H1 (cell line): ENCODE results near the gene GMIP. TPM values are rescaled to one million over a fixed set of nuclear protein-coding genes. Genes with fewer than 3 reads are reported as not detected.

Experiments used
- ASH2L ChIP-seq: fragments of 200-600, 300-600 bp; sonication (generic); IDR thresholded peaks from one replicate; pipeline ENCODE4 v1.7.1; 2017; ENCODE audit warnings: low read length
- ATF3 ChIP-seq: IDR thresholded peaks from 2 replicates; pipeline ENCODE4 v1.6.1; 2011; ENCODE audit warnings: low read depth, mild to moderate bottlenecking, low read length; ENCODE audit not compliant: insufficient read depth
- CHD7 ChIP-seq: fragments of 300-600 bp; sonication (generic); IDR thresholded peaks from 2 replicates; pipeline ENCODE4 v1.7.1; 2012; ENCODE audit warnings: low read length, moderate library complexity, mild to moderate bottlenecking, inconsistent platforms; ENCODE audit not compliant: insufficient replicate concordance
- PHF8 ChIP-seq: fragments of 200-600 bp; sonication (generic); conservative IDR thresholded peaks from 2 replicates; pipeline ENCODE4 v1.7.1; 2012; ENCODE audit warnings: low read depth, mild to moderate bottlenecking, inconsistent platforms, low read length, moderate library complexity
- POU5F1 ChIP-seq: IDR thresholded peaks from 2 replicates; pipeline ENCODE4 v1.6.1; 2011; ENCODE audit warnings: low read depth, mild to moderate bottlenecking, low read length, moderate library complexity
- RFX5 ChIP-seq: IDR thresholded peaks from 2 replicates; pipeline ENCODE4 v1.6.1; 2011; ENCODE audit warnings: low read depth, low read length, improper control_type of control experiment, borderline replicate concordance
- RNF2 ChIP-seq: fragments of 200-900, 300-1000 bp; sonication (generic); IDR thresholded peaks from 2 replicates; pipeline ENCODE4 v1.7.1; 2016; ENCODE audit warnings: borderline replicate concordance, low read depth, mild to moderate bottlenecking, antibody characterized with exemption, low read length; ENCODE audit not compliant: poor library complexity, severe bottlenecking; ENCODE audit errors: missing control alignments
- TAF7 ChIP-seq: optimal IDR thresholded peaks from 2 replicates; pipeline ENCODE3; 2011; ENCODE audit warnings: low read depth, mild to moderate bottlenecking, inconsistent platforms, low read length, moderate library complexity, borderline replicate concordance
- TCF12 ChIP-seq: IDR thresholded peaks from 2 replicates; pipeline ENCODE4 v1.6.1; 2011; ENCODE audit warnings: low read depth, mild to moderate bottlenecking, low read length
- polyA plus RNA-seq, 7 experiments: library from polyadenylated mRNA; depleted of rRNA in 3 of 7; stranded (reverse) in 5 of 7; unstranded in 2 of 7; fragments of >200 nt in 5 of 7; fragments of 200-250 nt in 2 of 7; gene quantifications; 1 replicate in 5 of 7; 2 replicates in 1 of 7; 4 replicates in 1 of 7; pipeline versions ENCODE4 v1.2.1 to v1.2.3, GENCODE V29; 2011 to 2013; ENCODE audit warnings: missing spikeins in 2 of 7, mixed read lengths in 2 of 7
- total RNA-seq: library from RNA; stranded (reverse); fragmentation: NEBNext Ultra II Directional; extraction: Animal tissue kit (Norgen Biotek cat#: 25700); gene quantifications from 2 replicates; pipeline ENCODE4 v1.2.1, GENCODE V29; 2021

GMIP gene
- total and polyA plus RNA-seq, 2 of the 8 experiments (the other 6 are each of a cell fraction or from before 2014, with no cell fraction given): 5.7 to 18.1 TPM

GRCh38 chr19:19668230-19669012 lies 25.0 kb upstream of the GMIP start, which contains the start of gene ZNF101 (continued):
- TF ChIP-seq CHD7: no peak
- peak; percentile 84 for TF ChIP-seq TAF7
- TF ChIP-seq POU5F1: peak; percentile 41; the same call in 1 of the 2 replicates
- TF ChIP-seq ASH2L: peak; percentile 9
- TF ChIP-seq TCF12: peak; percentile 79
- no peak for TF ChIP-seq ATF3
- peak; percentile 65 for TF ChIP-seq PHF8
- no peak for TF ChIP-seq RNF2
- TF ChIP-seq RFX5: no peak
